Caco-2 (cell line): Measurements from ENCODE around the gene SNAI3. TPM values are rescaled to one million over a fixed set of nuclear protein-coding genes. Genes with fewer than 3 reads are reported as not detected.

ENCODE experiments used
- BruUV-seq: library from RNA; stranded (reverse); fragments of 400-500 nt; replicated peaks from 2 replicates; lab custom pipeline; 2021; lab: Mats Ljungman, UMichigan
- CTCF ChIA-PET: fragments of 300-600 bp; sonication (Branson Sonifier 250); formaldehyde crosslinking; loops from one replicate; lab custom pipeline; 2022; ENCODE audit warnings: antibody characterized with exemption; lab: Charles Lee
- POLR2A ChIA-PET: fragments of 300-600 bp; sonication (Branson Sonifier 250); formaldehyde crosslinking; loops from one replicate; lab custom pipeline; 2022; ENCODE audit warnings: antibody characterized with exemption; lab: Charles Lee
- DNase-seq, 2 experiments: peaks; one replicate each; pipeline versions ENCODE4 v3.0.0 to v3.0.0-alpha.2; 2020 to 2022
- H3K27me3 ChIP-seq: replicated peaks from 2 replicates; pipeline ENCODE4 v1.6.0; 2011; ENCODE audit warnings: low read length; ENCODE audit not compliant: control insufficient read depth, insufficient read depth
- H3K36me3 ChIP-seq: 2 replicates; pipeline ENCODE4 v1.5.1; 2011; ENCODE audit warnings: low read length; ENCODE audit not compliant: control insufficient read depth, insufficient read depth
- H3K4me1 ChIP-seq: fragments of 250-450 bp; sonication (Bioruptor Pico); 2 replicates; pipeline ENCODE4 v1.5.1; 2020; ENCODE audit warnings: mild to moderate bottlenecking
- H3K4me3 ChIP-seq: 2 replicates; pipeline ENCODE4 v1.5.1; 2011; ENCODE audit warnings: low read depth, mild to moderate bottlenecking, control low read depth, low read length
- H3K9me3 ChIP-seq: fragments of 250-450 bp; sonication (Bioruptor Pico); 2 replicates; pipeline ENCODE4 v1.5.1; 2020; ENCODE audit warnings: mild to moderate bottlenecking, moderate library complexity
- H3K27ac Mint-ChIP-seq: one replicate; pipeline ENCODE4 v1.8.0; 2022; ENCODE audit warnings: mixed read lengths; ENCODE audit not compliant: unreplicated experiment
- H3K27me3 Mint-ChIP-seq: one replicate; pipeline ENCODE4 v1.8.0; 2022; ENCODE audit warnings: mixed read lengths; ENCODE audit not compliant: insufficient read depth, unreplicated experiment
- H3K36me3 Mint-ChIP-seq: one replicate; pipeline ENCODE4 v1.8.0; 2022; ENCODE audit warnings: mild to moderate bottlenecking, mixed read lengths; ENCODE audit not compliant: insufficient read depth, unreplicated experiment
- H3K4me1 Mint-ChIP-seq: one replicate; pipeline ENCODE4 v1.8.0; 2022; ENCODE audit warnings: low read depth, mixed read lengths; ENCODE audit not compliant: unreplicated experiment
- H3K4me3 Mint-ChIP-seq: one replicate; pipeline ENCODE4 v1.8.0; 2022; ENCODE audit warnings: mild to moderate bottlenecking, moderate library complexity, mixed read lengths; ENCODE audit not compliant: unreplicated experiment
- H3K9me3 Mint-ChIP-seq: one replicate; pipeline ENCODE4 v1.8.0; 2022; ENCODE audit warnings: mixed read lengths; ENCODE audit not compliant: unreplicated experiment
- intact Hi-C: fragments of 100-400 bp; cut with micrococcal nuclease; formaldehyde crosslinking; loops from one replicate; pipeline ENCODE4 v1.10.0; 2022; ENCODE audit not compliant: unreplicated experiment
- total RNA-seq: library from RNA; stranded (reverse); gene quantifications from 2 replicates; pipeline ENCODE4 v1.2.3, GENCODE V29; 2022
- TF ChIP-seq, protein P1 (sequence below), 2 experiments: fragments of 200-600 bp in 1 of 2; IDR thresholded peaks; 1 replicate in 1 of 2; 2 replicates in 1 of 2; pipeline versions ENCODE4 v1.5.1 to v1.8.0; 2011 to 2022; ENCODE audit warnings: antibody characterized with exemption in 1 of 2, control low read depth in 1 of 2, inconsistent platforms in 1 of 2, low read depth in 1 of 2, low read length in 1 of 2, mild to moderate bottlenecking in 1 of 2, moderate library complexity in 1 of 2; ENCODE audit not compliant: insufficient read depth in 1 of 2, severe bottlenecking in 1 of 2, unreplicated experiment in 1 of 2

The SNAI3 gene
- total RNA-seq, 1 experiment from 2014 or later: 3.5 TPM

DNA sequence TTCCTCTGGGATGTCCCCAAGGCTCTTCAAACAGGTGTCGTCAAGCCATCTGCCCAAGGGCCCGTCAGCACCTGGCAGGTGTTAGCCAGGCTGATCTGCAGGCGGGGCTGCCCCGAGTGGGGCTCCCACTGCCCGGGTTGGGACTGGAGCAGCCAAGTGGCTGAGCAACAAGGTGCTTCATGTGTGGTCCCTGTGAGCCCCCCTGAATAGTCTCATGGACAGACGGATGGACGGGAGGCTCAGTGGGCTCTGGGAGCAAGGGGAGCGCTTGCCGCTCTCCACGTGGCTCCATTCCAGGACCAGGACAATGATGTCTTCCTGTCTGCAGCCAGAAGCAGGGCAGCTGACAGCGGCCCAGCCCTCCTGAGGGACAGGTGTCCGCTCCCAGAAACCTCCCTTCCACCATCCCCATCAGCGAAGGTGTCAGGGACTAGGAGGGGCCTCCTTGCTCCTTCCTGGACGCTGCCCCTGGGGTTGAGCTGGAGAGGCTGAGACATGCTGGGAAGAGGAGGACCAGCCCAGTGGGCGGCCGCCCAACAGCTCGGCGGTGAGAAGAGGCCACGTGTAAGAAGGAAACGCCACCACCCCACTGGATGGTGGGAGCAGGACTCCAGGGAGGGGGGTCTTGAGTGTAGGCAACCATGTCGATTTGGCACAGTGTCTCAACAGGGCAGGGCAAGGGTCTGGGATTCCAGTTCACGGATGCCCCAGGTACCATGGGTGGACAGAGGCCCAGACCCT lies 9.6 kb downstream of the SNAI3 start:
- TF ChIP-seq, protein P1, sequence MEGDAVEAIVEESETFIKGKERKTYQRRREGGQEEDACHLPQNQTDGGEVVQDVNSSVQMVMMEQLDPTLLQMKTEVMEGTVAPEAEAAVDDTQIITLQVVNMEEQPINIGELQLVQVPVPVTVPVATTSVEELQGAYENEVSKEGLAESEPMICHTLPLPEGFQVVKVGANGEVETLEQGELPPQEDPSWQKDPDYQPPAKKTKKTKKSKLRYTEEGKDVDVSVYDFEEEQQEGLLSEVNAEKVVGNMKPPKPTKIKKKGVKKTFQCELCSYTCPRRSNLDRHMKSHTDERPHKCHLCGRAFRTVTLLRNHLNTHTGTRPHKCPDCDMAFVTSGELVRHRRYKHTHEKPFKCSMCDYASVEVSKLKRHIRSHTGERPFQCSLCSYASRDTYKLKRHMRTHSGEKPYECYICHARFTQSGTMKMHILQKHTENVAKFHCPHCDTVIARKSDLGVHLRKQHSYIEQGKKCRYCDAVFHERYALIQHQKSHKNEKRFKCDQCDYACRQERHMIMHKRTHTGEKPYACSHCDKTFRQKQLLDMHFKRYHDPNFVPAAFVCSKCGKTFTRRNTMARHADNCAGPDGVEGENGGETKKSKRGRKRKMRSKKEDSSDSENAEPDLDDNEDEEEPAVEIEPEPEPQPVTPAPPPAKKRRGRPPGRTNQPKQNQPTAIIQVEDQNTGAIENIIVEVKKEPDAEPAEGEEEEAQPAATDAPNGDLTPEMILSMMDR (IDR thresholded peaks at IDR 0.05; ENCODE audit: insufficient read depth in 1 of 2, low read depth in 1 of 2, low read length in 1 of 2, severe bottlenecking in 1 of 2, unreplicated experiment in 1 of 2): no peak
- no TSS peak for BruUV-seq
- POLR2A ChIA-PET: no interaction called here
- no peaks in the 10 kb centered on the region for H3K9me3 Mint-ChIP-seq
- H3K27me3 Mint-ChIP-seq: no peaks in the 10 kb centered on the region
- H3K36me3 Mint-ChIP-seq: peaks cover 8% of the 10 kb centered on the region
- H3K4me3 Mint-ChIP-seq: no peak overlapping the region
- CTCF ChIA-PET: no interaction called here
- no peaks in the 10 kb centered on the region for H3K9me3 ChIP-seq
- H3K4me1 ChIP-seq: no peaks in the 10 kb centered on the region
- no peak for DNase-seq
- H3K4me1 Mint-ChIP-seq: no peaks in the 10 kb centered on the region
- H3K27ac Mint-ChIP-seq: no peak overlapping the region
- intact Hi-C loops: no loop called here
- no peak overlapping the region for H3K4me3 ChIP-seq
- H3K27me3 ChIP-seq: no peaks in the 10 kb centered on the region
- no peaks in the 10 kb centered on the region for H3K36me3 ChIP-seq

DNA sequence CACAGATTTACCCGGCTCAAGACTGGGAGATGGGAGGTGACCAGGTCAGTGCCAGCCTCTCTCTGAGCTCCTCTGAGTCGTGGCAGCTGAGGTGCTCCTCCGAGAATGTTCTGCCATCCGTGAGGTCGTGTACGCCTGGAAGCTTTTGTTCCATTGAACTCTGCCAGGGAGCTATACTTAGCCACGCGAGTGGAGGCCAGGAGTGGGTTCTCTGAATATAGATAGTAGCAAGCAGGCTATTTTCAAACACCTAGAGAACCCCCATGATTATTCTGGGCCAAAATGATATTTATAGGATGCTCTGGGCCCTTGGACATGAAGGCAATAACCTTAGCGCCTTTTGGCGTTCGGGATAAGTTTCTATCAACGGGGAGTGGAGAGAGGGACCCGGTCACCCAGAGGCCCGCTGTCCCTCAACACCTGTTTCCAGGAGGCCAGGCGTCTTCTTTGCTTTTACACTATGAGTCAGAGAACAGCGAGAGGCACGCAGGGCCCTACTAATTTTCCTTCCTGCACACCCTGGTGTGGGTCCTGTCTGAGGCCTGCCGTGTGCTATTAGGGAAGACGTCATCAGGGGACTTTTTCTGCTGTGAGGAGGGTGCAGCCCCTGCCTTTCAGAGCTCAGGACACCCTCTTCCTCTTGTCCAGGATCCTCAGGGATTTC lies 12.5 kb downstream of the SNAI3 start:
- intact Hi-C loops: no loop called here
- no peaks in the 10 kb centered on the region for H3K27me3 Mint-ChIP-seq

DNA sequence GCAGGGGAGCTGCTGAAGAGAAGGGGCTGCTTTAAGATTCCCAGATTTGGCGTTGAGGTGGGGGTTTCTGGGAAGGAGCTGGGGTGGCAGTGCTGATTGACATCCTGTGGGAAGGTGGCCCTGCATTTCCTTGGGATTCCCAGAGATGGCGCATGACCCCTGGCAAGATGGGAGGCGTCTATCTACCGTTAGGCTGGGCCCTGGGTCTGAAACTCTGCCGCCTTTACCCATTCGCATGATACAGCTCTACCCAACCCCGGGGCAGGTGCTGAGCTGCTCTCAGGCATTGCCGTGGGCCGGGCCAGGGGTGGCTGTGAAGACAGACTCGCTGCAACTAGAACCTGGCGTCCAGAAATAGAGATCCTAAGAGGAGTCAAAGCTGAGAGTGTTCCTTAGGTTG lies 13.5 kb downstream of the SNAI3 start:
- H3K4me1 Mint-ChIP-seq: no peaks in the 10 kb centered on the region
- intact Hi-C loops: no loop called here
- no peak overlapping the region for H3K4me3 Mint-ChIP-seq
- no peaks in the 10 kb centered on the region for H3K4me1 ChIP-seq
- ChIA-PET CTCF (interaction anchor here (0.6 to 1.3 kb wide), 5 partner anchors 12 to 65 kb away, joined by 3 to 10 read pairs (median 4); no protein-coding TSS in a partner anchor), POLR2A (no interaction called here)
- H3K27me3 ChIP-seq: no peaks in the 10 kb centered on the region
- no peaks in the 10 kb centered on the region for H3K27me3 Mint-ChIP-seq
- H3K9me3 Mint-ChIP-seq: no peaks in the 10 kb centered on the region
- no peak overlapping the region for H3K27ac Mint-ChIP-seq
- no peaks in the 10 kb centered on the region for H3K9me3 ChIP-seq
- H3K36me3 ChIP-seq: no peaks in the 10 kb centered on the region
- BruUV-seq: no TSS peak
- no peak overlapping the region for H3K4me3 ChIP-seq
- TF ChIP-seq, protein P1 (IDR thresholded peaks at IDR 0.05; ENCODE audit: insufficient read depth in 1 of 2, low read depth in 1 of 2, low read length in 1 of 2, severe bottlenecking in 1 of 2, unreplicated experiment in 1 of 2): peak; percentile 15 to 44
- peaks cover 13% of the 10 kb centered on the region for H3K36me3 Mint-ChIP-seq
- DNase-seq: peak in 1 of 2 experiments; percentile 51

More for the DNA sequence above, 12.5 kb downstream of the SNAI3 start:
- Histone ChIP-seq H3K4me3 (no peak overlapping the region), H3K9me3 (no peaks in the 10 kb centered on the region), H3K27me3 (no peaks in the 10 kb centered on the region), H3K36me3 (no peaks in the 10 kb centered on the region), H3K4me1 (no peaks in the 10 kb centered on the region)
- CTCF ChIA-PET: no interaction called here
- TF ChIP-seq, protein P1 (IDR thresholded peaks at IDR 0.05; ENCODE audit: insufficient read depth in 1 of 2, low read depth in 1 of 2, low read length in 1 of 2, severe bottlenecking in 1 of 2, unreplicated experiment in 1 of 2): no peak
- POLR2A ChIA-PET: no interaction called here
- no TSS peak for BruUV-seq
- Mint-ChIP-seq H3K4me1 (no peaks in the 10 kb centered on the region), H3K27ac (no peak overlapping the region), H3K36me3 (peaks cover 3% of the 10 kb centered on the region), H3K4me3 (no peak overlapping the region), H3K9me3 (no peaks in the 10 kb centered on the region)
- no peak for DNase-seq
